Mammary microvascular endothelial cell (primary cell): Measurements from ENCODE around the gene KCNK5. TPM values are rescaled to one million over a fixed set of nuclear protein-coding genes. Genes with fewer than 3 reads are reported as not detected.

Source experiments
- total RNA-seq: library from RNA; depleted of rRNA; stranded (reverse); fragments of >200 nt; gene quantifications from 2 replicates; pipeline ENCODE4 v1.2.3, GENCODE V29; 2015

KCNK5 gene, protein sequence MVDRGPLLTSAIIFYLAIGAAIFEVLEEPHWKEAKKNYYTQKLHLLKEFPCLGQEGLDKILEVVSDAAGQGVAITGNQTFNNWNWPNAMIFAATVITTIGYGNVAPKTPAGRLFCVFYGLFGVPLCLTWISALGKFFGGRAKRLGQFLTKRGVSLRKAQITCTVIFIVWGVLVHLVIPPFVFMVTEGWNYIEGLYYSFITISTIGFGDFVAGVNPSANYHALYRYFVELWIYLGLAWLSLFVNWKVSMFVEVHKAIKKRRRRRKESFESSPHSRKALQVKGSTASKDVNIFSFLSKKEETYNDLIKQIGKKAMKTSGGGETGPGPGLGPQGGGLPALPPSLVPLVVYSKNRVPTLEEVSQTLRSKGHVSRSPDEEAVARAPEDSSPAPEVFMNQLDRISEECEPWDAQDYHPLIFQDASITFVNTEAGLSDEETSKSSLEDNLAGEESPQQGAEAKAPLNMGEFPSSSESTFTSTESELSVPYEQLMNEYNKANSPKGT
- not detected in 2 replicates for total RNA-seq

DNA sequence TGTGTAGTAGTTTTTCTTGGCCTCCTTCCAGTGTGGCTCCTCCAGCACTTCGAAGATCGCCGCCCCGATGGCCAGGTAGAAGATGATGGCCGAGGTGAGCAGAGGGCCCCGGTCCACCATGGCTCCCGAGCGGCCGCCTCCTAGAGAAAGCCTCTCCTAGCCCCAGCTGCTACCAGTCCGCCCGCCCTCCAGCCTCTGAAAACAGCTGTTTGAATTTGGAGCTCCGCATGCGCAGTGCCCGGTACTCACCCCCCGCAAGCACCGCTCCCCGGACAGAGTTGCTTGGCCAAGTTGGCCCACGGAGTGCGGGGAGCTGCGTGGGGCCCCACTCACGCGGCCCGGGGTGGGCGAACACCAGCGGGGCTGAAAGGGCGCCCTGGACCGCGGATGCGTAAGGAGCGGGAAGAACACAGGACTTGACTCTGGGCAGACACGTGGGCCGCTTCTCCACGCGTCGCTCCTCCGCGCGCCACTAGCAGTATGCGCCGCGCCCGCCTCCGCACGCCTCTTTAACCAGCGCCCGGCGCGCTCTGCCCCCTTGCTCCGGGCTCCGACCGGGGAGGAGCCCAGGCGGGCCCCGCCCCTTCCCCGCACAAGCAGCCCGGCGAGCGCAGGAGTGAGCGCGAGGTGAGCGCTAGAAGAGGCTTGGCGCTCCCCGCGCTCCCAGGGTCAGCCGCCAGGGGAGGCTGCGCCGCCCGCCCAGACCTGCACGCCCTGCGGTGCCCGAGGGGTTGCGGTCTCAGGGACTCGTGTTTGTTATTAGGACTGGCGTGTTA is at the start of gene KCNK5:
KCNK5 (minus strand) TSS at position 484 of the 776 bp plus-strand sequence; CDS start at position 120, 364 bp downstream.

Other genes starting within 250 kb of the KCNK5 start
- gene GLP1R, start 180.7 kb downstream of the KCNK5 start, total RNA-seq, result not detected in 2 replicates
- 12.2 and 13.9 TPM in 2 replicates for gene SAYSD1, start 114.3 kb downstream of the KCNK5 start, total RNA-seq
- gene KCNK17, start 84.9 kb upstream of the KCNK5 start, total RNA-seq, result not detected in 2 replicates
- not detected in 2 replicates for gene KCNK16, start 93.2 kb upstream of the KCNK5 start, total RNA-seq